Neuronal stem cell (in vitro differentiated cells): Measurements from ENCODE around the gene MPPED2.

Experiments used
- DNase-seq: peaks from one replicate; pipeline ENCODE4 v3.0.0-alpha.2; 2013; ENCODE audit warnings: low spot score
- H2AFZ ChIP-seq: one replicate; pipeline ENCODE4 v1.6.1; 2013; ENCODE audit warnings: mild to moderate bottlenecking, low read length, inconsistent platforms
- H2AK5ac ChIP-seq: 2 replicates; pipeline ENCODE4 v1.6.1; 2013; ENCODE audit warnings: low read depth, mild to moderate bottlenecking, inconsistent platforms, low read length, moderate library complexity, mixed read lengths
- H2BK120ac ChIP-seq: 2 replicates; pipeline ENCODE4 v1.6.1; 2013; ENCODE audit warnings: low read depth, mild to moderate bottlenecking, inconsistent platforms, low read length, moderate library complexity, mixed read lengths
- H2BK12ac ChIP-seq: one replicate; pipeline ENCODE4 v1.6.1; 2013; ENCODE audit warnings: low read length, inconsistent platforms
- H2BK15ac ChIP-seq: 2 replicates; pipeline ENCODE4 v1.6.1; 2013; ENCODE audit warnings: mild to moderate bottlenecking, low read length, inconsistent platforms, mixed read lengths
- H2BK5ac ChIP-seq: one replicate; pipeline ENCODE4 v1.6.1; 2013; ENCODE audit warnings: inconsistent platforms, mild to moderate bottlenecking, low read length, moderate library complexity
- H3K14ac ChIP-seq: one replicate; pipeline ENCODE4 v1.6.1; 2013; ENCODE audit warnings: low read length, inconsistent platforms
- H3K18ac ChIP-seq: 2 replicates; pipeline ENCODE4 v1.6.1; 2013; ENCODE audit warnings: low read length, inconsistent platforms
- H3K23ac ChIP-seq: 2 replicates; pipeline ENCODE4 v1.6.1; 2013; ENCODE audit warnings: low read depth, mild to moderate bottlenecking, mixed read lengths, low read length, inconsistent platforms; ENCODE audit not compliant: poor library complexity
- H3K27ac ChIP-seq: replicated peaks from 3 replicates; pipeline ENCODE4 v1.5.1; 2013; ENCODE audit warnings: low read length, inconsistent platforms
- H3K27me3 ChIP-seq, 3 experiments: 2 replicates each; pipeline ENCODE4 v1.6.1; 2013; ENCODE audit warnings: low read length in 3 of 3, mild to moderate bottlenecking in 2 of 3, inconsistent platforms in 1 of 3, low read depth in 1 of 3, mixed read lengths in 1 of 3, moderate library complexity in 1 of 3; ENCODE audit not compliant: control insufficient read depth in 3 of 3, insufficient read depth in 3 of 3
- H3K36me3 ChIP-seq, 2 donors: replicated peaks in 1 of 2; 2 replicates each; pipeline ENCODE4 v1.6.1; 2013; ENCODE audit warnings: low read length in 2 of 2; ENCODE audit not compliant: control insufficient read depth in 2 of 2, insufficient read depth in 2 of 2
- H3K4ac ChIP-seq: 2 replicates; pipeline ENCODE4 v1.6.1; 2013; ENCODE audit warnings: inconsistent platforms, mild to moderate bottlenecking, low read length, moderate library complexity
- H3K4me1 ChIP-seq, 2 donors: 1 replicate in 1 of 2; 2 replicates in 1 of 2; pipeline ENCODE4 v1.6.1; 2013; ENCODE audit warnings: low read length in 2 of 2, low read depth in 1 of 2; ENCODE audit not compliant: control insufficient read depth in 2 of 2, insufficient read depth in 1 of 2
- H3K4me2 ChIP-seq: one replicate; pipeline ENCODE4 v1.6.1; 2013; ENCODE audit warnings: mild to moderate bottlenecking, low read length, inconsistent platforms; ENCODE audit not compliant: insufficient read depth, poor library complexity, severe bottlenecking
- H3K4me3 ChIP-seq, 2 donors: 2 replicates each; pipeline ENCODE4 v1.5.1; 2013; ENCODE audit warnings: low read length in 2 of 2, mild to moderate bottlenecking in 2 of 2, inconsistent platforms in 1 of 2, moderate library complexity in 1 of 2
- H3K79me1 ChIP-seq: one replicate; pipeline ENCODE4 v1.6.1; 2013; ENCODE audit warnings: low read depth, mild to moderate bottlenecking, inconsistent platforms, low read length, moderate library complexity
- H3K9ac ChIP-seq: one replicate; pipeline ENCODE4 v1.6.1; 2013; ENCODE audit warnings: mild to moderate bottlenecking, low read depth, low read length, inconsistent platforms; ENCODE audit not compliant: poor library complexity
- H3K9me3 ChIP-seq, 2 donors: replicated peaks in 1 of 2; 2 replicates each; pipeline versions ENCODE3 to v1.6.1; 2013; ENCODE audit warnings: low read length in 2 of 2, mild to moderate bottlenecking in 2 of 2, inconsistent platforms in 1 of 2, low read depth in 1 of 2, mixed read lengths in 1 of 2, moderate library complexity in 1 of 2; ENCODE audit not compliant: control insufficient read depth in 2 of 2, insufficient read depth in 1 of 2
- H4K8ac ChIP-seq: one replicate; pipeline ENCODE4 v1.6.1; 2013; ENCODE audit warnings: low read depth, mild to moderate bottlenecking, inconsistent platforms, low read length, moderate library complexity
- H4K91ac ChIP-seq: one replicate; pipeline ENCODE4 v1.6.1; 2013; ENCODE audit warnings: low read length, low read depth, mild to moderate bottlenecking, inconsistent platforms; ENCODE audit not compliant: poor library complexity
- WGBS, 2 donors: extraction: QIAGEN DNeasy Blood & Tissue Kit; methylation state at CpG; one replicate each; pipeline ENCODE4 v1.1.7; 2013; ENCODE audit warnings: missing lambda C conversion rate in 2 of 2, mixed read lengths in 1 of 2; ENCODE audit not compliant: insufficient read length in 2 of 2, insufficient replicate concordance in 1 of 2; ENCODE audit errors: extremely low coverage in 2 of 2; 5-methylcytosine and 5-hydroxymethylcytosine counted together

Gene MPPED2

GRCh38 chr11:30440510-30440909 lies 145.6 kb downstream of the MPPED2 start:
- no peak for DNase-seq
- Histone ChIP-seq H3K27ac (no peak overlapping the region), H3K4me2 (no peak overlapping the region), H3K4ac (no peak overlapping the region), H3K9ac (no peak overlapping the region), H2BK12ac (no peak overlapping the region), H3K23ac (no peak overlapping the region), H3K36me3 (no peaks in the 10 kb centered on the region), H3K4me1 (peaks cover 0 to 2% of the 10 kb centered on the region in 2 donors), H2BK120ac (no peak overlapping the region), H2BK5ac (no peak overlapping the region), H2AK5ac (no peak overlapping the region), H4K8ac (no peak overlapping the region), H3K9me3 (no peaks in the 10 kb centered on the region), H3K4me3 (no peak overlapping the region), H3K79me1 (no peaks in the 10 kb centered on the region), H2AFZ (no peak overlapping the region), H2BK15ac (no peak overlapping the region), H3K27me3 (no peaks in the 10 kb centered on the region), H4K91ac (no peak overlapping the region), H3K14ac (no peak overlapping the region), H3K18ac (no peak overlapping the region)
- WGBS, 2 donors = no CpG with 5 or more reads among the region's 4 CpGs

GRCh38 chr11:30436801-30437200 lies 149.4 kb downstream of the MPPED2 start:
- Histone ChIP-seq H3K27me3 (peaks cover 0 to 2% (median 0%) of the 10 kb centered on the region in 3 experiments), H3K18ac (no peak overlapping the region), H2AK5ac (no peak overlapping the region), H3K27ac (no peak overlapping the region), H3K9ac (no peak overlapping the region), H4K8ac (no peak overlapping the region), H3K14ac (no peak overlapping the region), H3K4ac (no peak overlapping the region), H2BK12ac (no peak overlapping the region), H2BK120ac (no peak overlapping the region), H3K79me1 (no peaks in the 10 kb centered on the region), H3K23ac (no peak overlapping the region), H3K4me2 (no peak overlapping the region), H2AFZ (no peak overlapping the region), H3K9me3 (no peaks in the 10 kb centered on the region), H2BK5ac (no peak overlapping the region), H2BK15ac (no peak overlapping the region), H3K4me3 (no peak overlapping the region), H4K91ac (no peak overlapping the region), H3K36me3 (no peaks in the 10 kb centered on the region), H3K4me1 (no peaks in the 10 kb centered on the region)
- no peak for DNase-seq
- WGBS, 2 donors = no CpG with 5 or more reads among the region's 3 CpGs

GRCh38 chr11:30435488-30435887 lies 150.7 kb downstream of the MPPED2 start:
- Histone ChIP-seq H2BK15ac (no peak overlapping the region), H2AK5ac (no peak overlapping the region), H3K23ac (no peak overlapping the region), H3K36me3 (no peaks in the 10 kb centered on the region), H3K79me1 (no peaks in the 10 kb centered on the region), H3K4me1 (no peaks in the 10 kb centered on the region), H2AFZ (no peak overlapping the region), H3K4me2 (no peak overlapping the region), H3K4ac (no peak overlapping the region), H3K18ac (no peak overlapping the region), H3K9ac (no peak overlapping the region), H3K27ac (no peak overlapping the region), H4K91ac (no peak overlapping the region), H3K4me3 (no peak overlapping the region), H3K14ac (no peak overlapping the region), H2BK120ac (no peak overlapping the region), H3K27me3 (peaks cover 0 to 2% (median 0%) of the 10 kb centered on the region in 3 experiments), H2BK12ac (no peak overlapping the region), H3K9me3 (no peaks in the 10 kb centered on the region), H2BK5ac (no peak overlapping the region), H4K8ac (no peak overlapping the region)
- DNase-seq = no peak

GRCh38 chr11:30434901-30435300 lies 151.3 kb downstream of the MPPED2 start:
- Histone ChIP-seq H3K4me1 (no peaks in the 10 kb centered on the region), H2AK5ac (no peak overlapping the region), H3K9me3 (no peaks in the 10 kb centered on the region), H3K4ac (no peak overlapping the region), H3K14ac (no peak overlapping the region), H2BK12ac (no peak overlapping the region), H3K23ac (no peak overlapping the region), H2AFZ (no peak overlapping the region), H4K8ac (no peak overlapping the region), H3K4me2 (no peak overlapping the region), H3K36me3 (no peaks in the 10 kb centered on the region), H3K27me3 (peaks cover 0 to 2% (median 0%) of the 10 kb centered on the region in 3 experiments), H2BK15ac (no peak overlapping the region), H3K27ac (no peak overlapping the region), H4K91ac (no peak overlapping the region), H2BK120ac (no peak overlapping the region), H3K4me3 (no peak overlapping the region), H3K18ac (no peak overlapping the region), H3K9ac (no peak overlapping the region), H3K79me1 (no peaks in the 10 kb centered on the region), H2BK5ac (no peak overlapping the region)
- no peak for DNase-seq
- WGBS, 2 donors = no CpG with 5 or more reads among the region's 3 CpGs
